KMS-11 (cell line): ENCODE data around the gene RPL28.

Experiments used
- H2AFZ ChIP-seq: fragments of 200-600 bp; sonication (generic); 2 replicates; pipeline ENCODE4 v1.6.1; 2016; ENCODE audit warnings: antibody characterized with exemption, mixed run types, low read depth
- H3K27ac ChIP-seq: fragments of 200-600 bp; sonication (generic); 2 replicates; pipeline ENCODE4 v1.6.1; 2016; ENCODE audit warnings: mild to moderate bottlenecking, mixed run types
- H3K27me3 ChIP-seq: fragments of 200-600 bp; sonication (generic); 2 replicates; pipeline ENCODE4 v1.6.1; 2017; ENCODE audit warnings: mild to moderate bottlenecking, low read depth, mixed run types, moderate library complexity; ENCODE audit not compliant: insufficient read depth
- H3K36me3 ChIP-seq: fragments of 200-600 bp; sonication (generic); 2 replicates; pipeline ENCODE4 v1.6.1; 2017; ENCODE audit warnings: mild to moderate bottlenecking, mixed run types; ENCODE audit not compliant: insufficient read depth
- H3K4me1 ChIP-seq: fragments of 200-600 bp; sonication (generic); 2 replicates; pipeline ENCODE4 v1.6.1; 2016; ENCODE audit warnings: mild to moderate bottlenecking, low read depth, mixed run types; ENCODE audit not compliant: poor library complexity, severe bottlenecking
- H3K4me2 ChIP-seq: fragments of 200-600 bp; sonication (generic); 2 replicates; pipeline ENCODE4 v1.7.0; 2016; ENCODE audit warnings: mild to moderate bottlenecking, mixed run types
- H3K4me3 ChIP-seq: fragments of 200-600 bp; sonication (generic); IDR thresholded peaks from 2 replicates; pipeline ENCODE4 v1.6.1; 2017; ENCODE audit warnings: low read depth, low read length, mixed read lengths; ENCODE audit not compliant: insufficient read depth
- H3K79me2 ChIP-seq: fragments of 200-600 bp; sonication (generic); 2 replicates; pipeline ENCODE4 v1.6.1; 2016; ENCODE audit warnings: low read depth, mixed run types; ENCODE audit not compliant: insufficient read depth
- H3K9ac ChIP-seq: fragments of 200-600 bp; sonication (generic); 2 replicates; pipeline ENCODE4 v1.6.1; 2016; ENCODE audit warnings: mild to moderate bottlenecking, mixed run types
- H4K20me1 ChIP-seq: fragments of 200-600 bp; sonication (generic); 2 replicates; pipeline ENCODE4 v1.6.1; 2016; ENCODE audit warnings: mild to moderate bottlenecking, mixed run types; ENCODE audit not compliant: insufficient read depth
- CTCF ChIP-seq: fragments of 200-600 bp; sonication (generic); conservative IDR thresholded peaks from 2 replicates; pipeline ENCODE4 v1.6.1; 2017; ENCODE audit warnings: low read depth, mild to moderate bottlenecking, antibody characterized with exemption, low read length, moderate library complexity, mixed read lengths

Gene RPL28

GRCh38 chr19:55353356-55353802 lies 32.4 kb upstream of the RPL28 start:
- H4K20me1 ChIP-seq = no peaks in the 10 kb centered on the region
- H3K4me3 ChIP-seq = no peak overlapping the region
- peak overlapping the region; percentile 66 for H2AFZ ChIP-seq
- H3K27ac ChIP-seq = no peak overlapping the region
- no peak overlapping the region for H3K9ac ChIP-seq
- no peaks in the 10 kb centered on the region for H3K36me3 ChIP-seq
- H3K27me3 ChIP-seq = peaks cover 61% of the 10 kb centered on the region
- H3K79me2 ChIP-seq = no peaks in the 10 kb centered on the region
- H3K4me2 ChIP-seq = peak overlapping the region; percentile 85
- peaks cover 3% of the 10 kb centered on the region for H3K4me1 ChIP-seq
- TF ChIP-seq CTCF = no peak

GRCh38 chr19:55353803-55354697 lies 31.7 kb upstream of the RPL28 start:
- Histone ChIP-seq H3K4me2 (peak overlapping the region; percentile 85), H2AFZ (peak overlapping the region; percentile 66), H4K20me1 (no peaks in the 10 kb centered on the region), H3K27ac (no peak overlapping the region), H3K27me3 (peaks cover 67% of the 10 kb centered on the region), H3K4me3 (no peak overlapping the region), H3K4me1 (peaks cover 3% of the 10 kb centered on the region), H3K79me2 (no peaks in the 10 kb centered on the region), H3K9ac (no peak overlapping the region), H3K36me3 (no peaks in the 10 kb centered on the region)
- TF ChIP-seq CTCF = no peak

GRCh38 chr19:55354698-55355212 lies 31.0 kb upstream of the RPL28 start, which contains the start of gene COX6B2:
TSS of gene COX6B2 (minus strand) at chr19:55354719. CDS start at chr19:55354521, 198 bp downstream.
- H3K4me3 ChIP-seq = no peak within 1 kb of the TSS
- peak within 1 kb of the TSS; percentile 66 for H2AFZ ChIP-seq
- H3K4me2 ChIP-seq = peak within 1 kb of the TSS; percentile 85
- H4K20me1 ChIP-seq = no peaks in the 10 kb centered on the region
- TF ChIP-seq CTCF = no peak
- no peaks in the 10 kb centered on the region for H3K36me3 ChIP-seq
- no peaks in the 10 kb centered on the region for H3K79me2 ChIP-seq
- H3K9ac ChIP-seq = no peak within 1 kb of the TSS
- H3K27me3 ChIP-seq = peaks cover 67% of the 10 kb centered on the region
- H3K27ac ChIP-seq = no peak within 1 kb of the TSS
- peaks cover 3% of the 10 kb centered on the region for H3K4me1 ChIP-seq

GRCh38 chr19:55355213-55355821 lies 30.4 kb upstream of the RPL28 start:
- Histone ChIP-seq H2AFZ (no peak overlapping the region), H4K20me1 (no peaks in the 10 kb centered on the region), H3K27ac (no peak overlapping the region), H3K9ac (no peak overlapping the region), H3K4me1 (peaks cover 3% of the 10 kb centered on the region), H3K4me3 (no peak overlapping the region), H3K79me2 (no peaks in the 10 kb centered on the region), H3K4me2 (no peak overlapping the region), H3K36me3 (no peaks in the 10 kb centered on the region), H3K27me3 (peaks cover 67% of the 10 kb centered on the region)
- no peak for TF ChIP-seq CTCF
